ENCODE results near the gene C19orf18.
"Not testable (repeated sequence)": the region's sequence is repeated elsewhere in the genome, so short reads cannot be mapped to it uniquely, and the experiment has no call there.

The C19orf18 gene

GRCh38 chr19:57974434-57974833 lies at the start of gene C19orf18:
Gene C19orf18, minus strand, starts transcription at chr19:57974534. Its CDS starts 102 bp downstream, at chr19:57974432.
- DNase-seq = no peak

GRCh38 chr19:58022283-58022660 lies 47.9 kb upstream of the C19orf18 start:
- no peak for DNase-seq

GRCh38 chr19:58021541-58022282 lies 47.4 kb upstream of the C19orf18 start:
- DNase-seq = no peak

- DNase-seq = no peak
Measured at GRCh38 chr19:58020129-58020528, 45.8 kb upstream of the C19orf18 start.

GRCh38 chr19:58014141-58014540 lies 39.8 kb upstream of the C19orf18 start:
- no peak for DNase-seq

GRCh38 chr19:58010507-58010906 lies 36.2 kb upstream of the C19orf18 start:
- no peak for DNase-seq

- no peak for DNase-seq
Measured at GRCh38 chr19:58009666-58010301, 35.5 kb upstream of the C19orf18 start.

- DNase-seq = no peak
Measured at GRCh38 chr19:58009301-58009665, 34.9 kb upstream of the C19orf18 start.

GRCh38 chr19:58008877-58009276 lies 34.5 kb upstream of the C19orf18 start:
- not testable (repeated sequence) for DNase-seq

- no peak for DNase-seq
Measured at GRCh38 chr19:58007285-58007684, 33.0 kb upstream of the C19orf18 start.

GRCh38 chr19:58003174-58003828 lies 29.0 kb upstream of the C19orf18 start:
- DNase-seq = no peak

GRCh38 chr19:58002384-58003173 lies 28.2 kb upstream of the C19orf18 start, which contains the start of gene ZNF606:
Gene ZNF606, minus strand, starts transcription at chr19:58002820. Its CDS starts 1,501 bp downstream, at chr19:58001319.
- DNase-seq = peak; percentile 71

- DNase-seq = no peak
Measured at GRCh38 chr19:58001895-58002369, 27.6 kb upstream of the C19orf18 start.

GRCh38 chr19:58000677-58001076 lies 26.3 kb upstream of the C19orf18 start:
- DNase-seq = no peak

GRCh38 chr19:57992841-57993240 lies 18.5 kb upstream of the C19orf18 start:
- no peak for DNase-seq

- peak; percentile 2 for DNase-seq
Measured at GRCh38 chr19:57978586-57979289, 4.4 kb upstream of the C19orf18 start.

- DNase-seq = no peak
Measured at GRCh38 chr19:57964761-57965160, 9.6 kb downstream of the C19orf18 start.

GRCh38 chr19:57961785-57962184 lies 12.5 kb downstream of the C19orf18 start:
- no peak for DNase-seq

- DNase-seq = no peak
Measured at GRCh38 chr19:57954996-57955395, 19.3 kb downstream of the C19orf18 start.

- DNase-seq = no peak
Measured at GRCh38 chr19:57949702-57950101, 24.6 kb downstream of the C19orf18 start.

GRCh38 chr19:57949296-57949695 lies 25.0 kb downstream of the C19orf18 start:
- no peak for DNase-seq

GRCh38 chr19:57947419-57948134 lies 26.8 kb downstream of the C19orf18 start, which contains the start of gene ZNF256:
Gene ZNF256, minus strand, starts transcription at chr19:57947706. Its CDS starts 232 bp downstream, at chr19:57947474.
- DNase-seq = no peak
